ENCODE data around the gene SULT1A2.

DNA sequence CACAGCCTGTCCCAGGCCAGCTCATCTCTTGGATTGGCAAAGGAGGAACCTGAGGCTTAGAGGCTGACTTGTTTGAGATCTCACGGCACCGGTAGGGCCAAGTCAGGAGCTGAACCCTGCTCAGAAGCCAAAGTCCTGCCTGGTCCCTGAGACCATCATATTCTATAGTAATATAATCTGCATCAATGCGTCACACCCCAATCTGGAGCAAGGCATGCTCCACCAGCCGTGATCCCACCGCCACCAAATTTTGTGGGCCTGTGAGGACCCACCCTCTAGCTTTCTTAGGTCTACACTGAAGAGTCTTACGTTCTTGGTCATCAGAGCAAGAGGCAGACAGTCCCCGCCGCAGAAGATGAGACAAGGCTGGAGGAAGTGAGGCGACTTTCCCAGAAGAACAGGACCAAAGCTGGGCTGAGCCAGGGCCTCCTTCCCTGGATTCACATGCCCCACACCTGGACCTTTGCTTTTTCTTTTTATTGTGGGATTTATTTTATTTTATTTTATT is 10.3 kb upstream of the SULT1A2 start:
- TF ChIP-seq EP300 (IDR thresholded peaks at IDR 0.05): no peak
- TF ChIP-seq, protein P1, sequence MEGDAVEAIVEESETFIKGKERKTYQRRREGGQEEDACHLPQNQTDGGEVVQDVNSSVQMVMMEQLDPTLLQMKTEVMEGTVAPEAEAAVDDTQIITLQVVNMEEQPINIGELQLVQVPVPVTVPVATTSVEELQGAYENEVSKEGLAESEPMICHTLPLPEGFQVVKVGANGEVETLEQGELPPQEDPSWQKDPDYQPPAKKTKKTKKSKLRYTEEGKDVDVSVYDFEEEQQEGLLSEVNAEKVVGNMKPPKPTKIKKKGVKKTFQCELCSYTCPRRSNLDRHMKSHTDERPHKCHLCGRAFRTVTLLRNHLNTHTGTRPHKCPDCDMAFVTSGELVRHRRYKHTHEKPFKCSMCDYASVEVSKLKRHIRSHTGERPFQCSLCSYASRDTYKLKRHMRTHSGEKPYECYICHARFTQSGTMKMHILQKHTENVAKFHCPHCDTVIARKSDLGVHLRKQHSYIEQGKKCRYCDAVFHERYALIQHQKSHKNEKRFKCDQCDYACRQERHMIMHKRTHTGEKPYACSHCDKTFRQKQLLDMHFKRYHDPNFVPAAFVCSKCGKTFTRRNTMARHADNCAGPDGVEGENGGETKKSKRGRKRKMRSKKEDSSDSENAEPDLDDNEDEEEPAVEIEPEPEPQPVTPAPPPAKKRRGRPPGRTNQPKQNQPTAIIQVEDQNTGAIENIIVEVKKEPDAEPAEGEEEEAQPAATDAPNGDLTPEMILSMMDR (IDR thresholded peaks at IDR 0.05): no peak
- no peak for TF ChIP-seq POLR2A (IDR thresholded peaks at IDR 0.05)
- no peak for TF ChIP-seq POLR2AphosphoS5 (IDR thresholded peaks at IDR 0.05)
